Smooth muscle cell (in vitro differentiated cells): ENCODE results near the gene TTLL12. TPM values are rescaled to one million over a fixed set of nuclear protein-coding genes. Genes with fewer than 3 reads are reported as not detected.
A peak's percentile ranks its signal among the peaks of the same experiment; 100 is the strongest.

Experiments used
- DNase-seq: peaks from one replicate; lab custom pipeline; 2025; ENCODE audit not compliant: unreplicated experiment; lab: John Stamatoyannopoulos, UW
- H2AFZ ChIP-seq: fragments of 200-600 bp; sonication (generic); 2 replicates; pipeline ENCODE4 v1.6.0; 2016; ENCODE audit warnings: antibody characterized with exemption, low read depth, mild to moderate bottlenecking
- H3F3A ChIP-seq: fragments of 200-600 bp; sonication (generic); 2 replicates; pipeline ENCODE4 v1.6.0; 2017; ENCODE audit warnings: antibody characterized with exemption, low read depth
- H3K27ac ChIP-seq: fragments of 200-600 bp; sonication (generic); 2 replicates; pipeline ENCODE4 v1.5.1; 2016; ENCODE audit warnings: low read depth, mild to moderate bottlenecking
- H3K27me3 ChIP-seq: fragments of 200-600 bp; sonication (generic); 2 replicates; pipeline ENCODE4 v1.6.1; 2016; ENCODE audit warnings: low read depth, mild to moderate bottlenecking
- H3K36me3 ChIP-seq: fragments of 200-600 bp; sonication (generic); 2 replicates; pipeline ENCODE4 v1.5.1; 2016; ENCODE audit warnings: low read depth
- H3K4me1 ChIP-seq: fragments of 200-600 bp; sonication (generic); 2 replicates; pipeline ENCODE4 v1.5.1; 2016; ENCODE audit warnings: low read depth
- H3K4me2 ChIP-seq: fragments of 200-600 bp; sonication (generic); 2 replicates; pipeline ENCODE4 v1.6.0; 2016; ENCODE audit warnings: mild to moderate bottlenecking
- H3K4me3 ChIP-seq: fragments of 200-600 bp; sonication (generic); 2 replicates; pipeline ENCODE4 v1.5.1; 2016; ENCODE audit warnings: mild to moderate bottlenecking
- H3K79me2 ChIP-seq: fragments of 200-600 bp; sonication (generic); 2 replicates; pipeline ENCODE4 v1.6.0; 2016; ENCODE audit warnings: low read depth, mild to moderate bottlenecking
- H3K9ac ChIP-seq: fragments of 200-600 bp; sonication (generic); 2 replicates; pipeline ENCODE4 v1.6.0; 2016; ENCODE audit warnings: low read depth
- H3K9me3 ChIP-seq: fragments of 200-600 bp; sonication (generic); replicated peaks from 2 replicates; pipeline ENCODE4 v1.5.1; 2016; ENCODE audit warnings: low read depth
- H4K20me1 ChIP-seq: fragments of 200-600 bp; sonication (generic); 2 replicates; pipeline ENCODE4 v1.6.0; 2016; ENCODE audit warnings: low read depth
- WGBS: methylation state at CpG from one replicate; pipeline ENCODE4 v1.1.7; 2016; ENCODE audit warnings: low lambda C conversion rate; 5-methylcytosine and 5-hydroxymethylcytosine counted together
- polyA plus RNA-seq: library from polyadenylated mRNA; unstranded; fragments of >200 nt; fragmentation: Nextera tagmentation; extraction: Ambion mirVana; gene quantifications from 2 replicates; pipeline ENCODE4 v1.2.1, GENCODE V29; 2016
- total RNA-seq: library from RNA; depleted of rRNA; stranded (reverse); fragments of >200 nt; gene quantifications from 2 replicates; pipeline ENCODE4 v1.2.3, GENCODE V29; 2014
- TF ChIP-seq, protein P1 (sequence below): fragments of 200-600 bp; sonication (generic); IDR thresholded peaks from 2 replicates; pipeline ENCODE4 v1.5.1; 2017; ENCODE audit warnings: borderline replicate concordance, mild to moderate bottlenecking, antibody characterized with exemption; ENCODE audit not compliant: insufficient read depth, poor library complexity, severe bottlenecking

Gene TTLL12
- total and polyA plus RNA-seq, 2 experiments from 2014 or later: 23.5 to 31.6 TPM

DNA sequence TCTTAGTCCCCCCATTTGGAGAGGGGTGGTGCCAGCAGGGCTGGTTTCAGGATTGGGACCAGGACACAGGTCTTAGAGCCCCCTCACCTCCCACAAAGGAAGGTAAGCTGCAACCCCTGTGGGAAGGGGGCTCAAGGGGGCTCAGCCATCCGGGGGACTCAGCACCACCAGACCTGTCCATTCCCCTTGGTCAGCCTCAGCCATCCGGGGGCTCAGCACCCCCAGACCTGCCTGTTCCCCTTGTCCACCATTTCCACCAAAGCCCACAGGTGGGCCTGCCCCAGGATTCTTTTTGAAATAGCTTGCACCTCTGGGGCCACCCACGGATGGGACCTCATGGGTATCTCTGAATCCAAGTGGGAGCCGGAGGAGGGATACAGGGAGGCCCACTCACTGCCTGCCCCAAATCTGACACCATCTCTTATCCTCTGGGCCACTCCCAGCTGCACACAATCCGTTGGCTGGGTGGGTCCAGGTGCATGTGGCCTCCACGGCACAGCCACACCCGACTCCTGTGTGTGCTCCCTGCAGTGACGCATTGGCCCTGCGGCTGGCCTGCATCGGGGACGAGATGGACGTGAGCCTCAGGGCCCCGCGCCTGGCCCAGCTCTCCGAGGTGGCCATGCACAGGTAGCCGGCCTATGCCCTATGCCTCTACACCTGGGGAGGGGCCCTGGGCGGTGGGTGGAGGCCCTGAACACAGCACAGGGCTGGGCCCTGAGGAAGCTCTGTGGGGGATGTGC, 59.6 kb downstream of the TTLL12 start:
- 71% methylated on average over 17 of the region's 17 CpGs for WGBS
- H3K27me3 ChIP-seq: no peaks in the 10 kb centered on the region
- H3K9me3 ChIP-seq: no peaks in the 10 kb centered on the region
- DNase-seq: no peak
- peak overlapping the region; percentile 71 for H3K27ac ChIP-seq
- no peaks in the 10 kb centered on the region for H3F3A ChIP-seq
- no peak overlapping the region for H2AFZ ChIP-seq
- H3K4me3 ChIP-seq: no peak overlapping the region
- H4K20me1 ChIP-seq: no peaks in the 10 kb centered on the region
- TF ChIP-seq, protein P1, sequence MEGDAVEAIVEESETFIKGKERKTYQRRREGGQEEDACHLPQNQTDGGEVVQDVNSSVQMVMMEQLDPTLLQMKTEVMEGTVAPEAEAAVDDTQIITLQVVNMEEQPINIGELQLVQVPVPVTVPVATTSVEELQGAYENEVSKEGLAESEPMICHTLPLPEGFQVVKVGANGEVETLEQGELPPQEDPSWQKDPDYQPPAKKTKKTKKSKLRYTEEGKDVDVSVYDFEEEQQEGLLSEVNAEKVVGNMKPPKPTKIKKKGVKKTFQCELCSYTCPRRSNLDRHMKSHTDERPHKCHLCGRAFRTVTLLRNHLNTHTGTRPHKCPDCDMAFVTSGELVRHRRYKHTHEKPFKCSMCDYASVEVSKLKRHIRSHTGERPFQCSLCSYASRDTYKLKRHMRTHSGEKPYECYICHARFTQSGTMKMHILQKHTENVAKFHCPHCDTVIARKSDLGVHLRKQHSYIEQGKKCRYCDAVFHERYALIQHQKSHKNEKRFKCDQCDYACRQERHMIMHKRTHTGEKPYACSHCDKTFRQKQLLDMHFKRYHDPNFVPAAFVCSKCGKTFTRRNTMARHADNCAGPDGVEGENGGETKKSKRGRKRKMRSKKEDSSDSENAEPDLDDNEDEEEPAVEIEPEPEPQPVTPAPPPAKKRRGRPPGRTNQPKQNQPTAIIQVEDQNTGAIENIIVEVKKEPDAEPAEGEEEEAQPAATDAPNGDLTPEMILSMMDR: no peak
- H3K4me1 ChIP-seq: no peaks in the 10 kb centered on the region
- H3K4me2 ChIP-seq: peak overlapping the region; percentile 62
- H3K36me3 ChIP-seq: no peaks in the 10 kb centered on the region
- no peaks in the 10 kb centered on the region for H3K79me2 ChIP-seq
- no peak overlapping the region for H3K9ac ChIP-seq

DNA sequence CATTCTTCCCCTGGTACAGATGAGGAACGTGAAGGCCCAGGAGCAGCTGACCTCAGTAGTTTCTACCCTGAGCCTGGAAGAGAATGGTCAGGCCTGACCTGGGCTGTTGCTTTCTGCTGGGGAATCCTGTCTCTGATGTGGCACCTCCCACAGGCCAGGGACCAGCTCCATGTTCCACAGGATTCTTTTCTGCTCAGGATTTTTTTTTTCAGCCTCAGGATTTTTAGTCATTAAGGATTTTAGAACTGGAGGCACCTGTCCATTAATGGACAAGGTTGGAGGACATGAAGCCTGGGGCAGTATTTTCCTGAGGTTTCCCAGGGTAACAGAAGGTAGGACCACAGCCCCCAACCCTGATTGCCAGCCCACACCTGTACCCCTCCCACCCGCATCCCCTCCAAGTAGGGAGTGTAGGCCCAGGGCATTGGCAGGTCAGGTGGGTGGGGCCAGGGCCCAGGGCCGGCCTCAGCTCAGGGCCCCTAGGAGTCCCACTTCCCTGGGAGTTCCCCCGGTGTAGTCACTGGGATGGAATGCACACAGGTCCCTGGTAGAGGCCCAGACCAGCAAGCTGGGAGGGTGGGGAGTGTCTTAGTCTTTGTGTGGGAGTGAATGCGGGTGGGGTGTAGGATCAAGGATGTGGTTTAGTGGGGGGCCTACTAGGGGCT, 60.3 kb downstream of the TTLL12 start:
- no peaks in the 10 kb centered on the region for H3K4me1 ChIP-seq
- no peaks in the 10 kb centered on the region for H3K9me3 ChIP-seq
- no peak overlapping the region for H3K4me3 ChIP-seq
- H3K79me2 ChIP-seq: no peaks in the 10 kb centered on the region
- TF ChIP-seq, protein P1: no peak
- H3K9ac ChIP-seq: peak overlapping the region; percentile 35
- no peaks in the 10 kb centered on the region for H3K27me3 ChIP-seq
- H3K36me3 ChIP-seq: no peaks in the 10 kb centered on the region
- no peak overlapping the region for H2AFZ ChIP-seq
- peak overlapping the region; percentile 71 for H3K27ac ChIP-seq
- H3K4me2 ChIP-seq: peak overlapping the region; percentile 62
- DNase-seq: no peak
- WGBS: 42% methylated on average over 5 of the region's 5 CpGs
- H4K20me1 ChIP-seq: no peaks in the 10 kb centered on the region
- no peaks in the 10 kb centered on the region for H3F3A ChIP-seq

DNA sequence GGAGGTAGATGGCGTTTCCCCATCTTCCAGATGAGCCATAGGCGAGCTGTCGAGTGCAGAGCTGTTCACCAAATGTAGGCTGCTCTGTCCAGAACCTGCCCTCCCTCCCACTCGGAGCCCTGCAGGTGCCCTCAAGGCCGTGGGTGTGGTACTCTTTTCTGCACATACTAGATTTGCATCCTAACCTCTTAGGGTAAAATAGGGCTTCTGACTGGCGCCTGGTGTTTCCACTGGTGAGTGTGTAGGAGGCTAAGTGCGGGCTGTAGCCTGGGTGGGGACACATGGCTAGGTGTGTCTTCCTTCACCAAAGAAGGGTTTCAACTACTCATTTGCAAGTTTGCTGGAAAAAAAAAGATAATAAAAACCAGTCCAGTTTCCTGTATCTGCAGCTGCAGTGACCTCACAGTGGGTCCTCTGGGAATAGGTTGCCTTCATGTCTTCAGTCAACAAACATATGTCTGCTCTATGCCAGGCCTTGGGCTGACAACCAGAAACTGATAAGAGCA, 67.9 kb downstream of the TTLL12 start:
- no peaks in the 10 kb centered on the region for H3K4me1 ChIP-seq
- TF ChIP-seq, protein P1: no peak
- H3K27ac ChIP-seq: no peak overlapping the region
- H3K4me3 ChIP-seq: no peak overlapping the region
- DNase-seq: no peak
- no peaks in the 10 kb centered on the region for H3K9me3 ChIP-seq
- H3K27me3 ChIP-seq: peaks cover 6% of the 10 kb centered on the region
- H3K9ac ChIP-seq: no peak overlapping the region
- no peaks in the 10 kb centered on the region for H3F3A ChIP-seq
- H3K79me2 ChIP-seq: no peaks in the 10 kb centered on the region
- H4K20me1 ChIP-seq: no peaks in the 10 kb centered on the region
- WGBS: 84% methylated on average over 7 of the region's 7 CpGs
- no peaks in the 10 kb centered on the region for H3K36me3 ChIP-seq
- no peak overlapping the region for H3K4me2 ChIP-seq
- no peak overlapping the region for H2AFZ ChIP-seq
